ENCODE data around the gene HES6.

GRCh38 chr2:238281826-238282480 lies 42.1 kb upstream of the HES6 start:
- no peak for TF ChIP-seq CTCF (IDR thresholded peaks at IDR 0.05)
- no peak for TF ChIP-seq POLR2A (IDR thresholded peaks at IDR 0.05)
